Stimulated activated CD4-positive, alpha-beta T cell treated with anti-CD3 and anti-CD28 coated beads, Interleukin-1b, Interleukin-23, amount 100 ng/mL, for 24 hours (primary cell): ENCODE results near the gene NUBPL.
"Not testable (repeated sequence)": the region's sequence is repeated elsewhere in the genome, so short reads cannot be mapped to it uniquely, and the experiment has no call there.

Experiments
- DNase-seq, 4 experiments: peaks; one replicate each; pipeline ENCODE4 v3.0.0-alpha.2; 2020; ENCODE audit warnings: low read depth in 4 of 4, low spot score in 1 of 4

Gene NUBPL

GRCh38 chr14:31727797-31728196 lies 166.6 kb downstream of the NUBPL start:
- no peak for DNase-seq

- DNase-seq: no peak
These were observed 179.5 kb downstream of the NUBPL start for GRCh38 chr14:31740688-31741087.

- no peak for DNase-seq
These were observed 184.5 kb downstream of the NUBPL start for GRCh38 chr14:31745741-31746140.

GRCh38 chr14:31746326-31746725 lies 185.1 kb downstream of the NUBPL start:
- no peak for DNase-seq

- no peak for DNase-seq
These were observed 188.1 kb downstream of the NUBPL start for GRCh38 chr14:31749275-31749674.

GRCh38 chr14:31751047-31751446 lies 189.8 kb downstream of the NUBPL start:
- DNase-seq: not testable (repeated sequence)

- no peak for DNase-seq
These were observed 191.9 kb downstream of the NUBPL start for GRCh38 chr14:31752867-31753661.

- no peak for DNase-seq
These were observed 197.7 kb downstream of the NUBPL start for GRCh38 chr14:31758941-31759340.

GRCh38 chr14:31760277-31760676 lies 199.1 kb downstream of the NUBPL start:
- no peak for DNase-seq

GRCh38 chr14:31761325-31761724 lies 200.1 kb downstream of the NUBPL start:
- DNase-seq: no peak

- DNase-seq: no peak
These were observed 201.8 kb downstream of the NUBPL start for GRCh38 chr14:31763041-31763440.

GRCh38 chr14:31766315-31766892 lies 205.2 kb downstream of the NUBPL start:
- DNase-seq: no peak

- no peak for DNase-seq
These were observed 207.2 kb downstream of the NUBPL start for GRCh38 chr14:31768355-31768754.

- DNase-seq: no peak
These were observed 209.1 kb downstream of the NUBPL start for GRCh38 chr14:31770271-31770670.

- DNase-seq: no peak
These were observed 213.4 kb downstream of the NUBPL start for GRCh38 chr14:31774567-31774966.

GRCh38 chr14:31777312-31777711 lies 216.1 kb downstream of the NUBPL start:
- no peak for DNase-seq

GRCh38 chr14:31781578-31781977 lies 220.4 kb downstream of the NUBPL start:
- no peak for DNase-seq

- no peak for DNase-seq
These were observed 224.4 kb downstream of the NUBPL start for GRCh38 chr14:31785574-31785973.

- no peak for DNase-seq
These were observed 226.2 kb downstream of the NUBPL start for GRCh38 chr14:31787377-31787776.

- DNase-seq: no peak
These were observed 227.1 kb downstream of the NUBPL start for GRCh38 chr14:31788340-31788739.

- no peak for DNase-seq
These were observed 231.5 kb downstream of the NUBPL start for GRCh38 chr14:31792726-31793125.

- not testable (repeated sequence) for DNase-seq
These were observed 236.7 kb downstream of the NUBPL start for GRCh38 chr14:31797946-31798345.

- DNase-seq: no peak
These were observed 241.6 kb downstream of the NUBPL start for GRCh38 chr14:31802838-31803237.
